ENCODE results near the gene PCSK4. TPM values are rescaled to one million over a fixed set of nuclear protein-coding genes. Genes with fewer than 3 reads are reported as not detected.

Gene PCSK4
- total and polyA plus RNA-seq, 9 of the 15 experiments (the other 6 are each of a cell fraction or from before 2014, with no cell fraction given) = 0.01 to 9.1 (median 2.1) TPM; not detected in 1

DNA sequence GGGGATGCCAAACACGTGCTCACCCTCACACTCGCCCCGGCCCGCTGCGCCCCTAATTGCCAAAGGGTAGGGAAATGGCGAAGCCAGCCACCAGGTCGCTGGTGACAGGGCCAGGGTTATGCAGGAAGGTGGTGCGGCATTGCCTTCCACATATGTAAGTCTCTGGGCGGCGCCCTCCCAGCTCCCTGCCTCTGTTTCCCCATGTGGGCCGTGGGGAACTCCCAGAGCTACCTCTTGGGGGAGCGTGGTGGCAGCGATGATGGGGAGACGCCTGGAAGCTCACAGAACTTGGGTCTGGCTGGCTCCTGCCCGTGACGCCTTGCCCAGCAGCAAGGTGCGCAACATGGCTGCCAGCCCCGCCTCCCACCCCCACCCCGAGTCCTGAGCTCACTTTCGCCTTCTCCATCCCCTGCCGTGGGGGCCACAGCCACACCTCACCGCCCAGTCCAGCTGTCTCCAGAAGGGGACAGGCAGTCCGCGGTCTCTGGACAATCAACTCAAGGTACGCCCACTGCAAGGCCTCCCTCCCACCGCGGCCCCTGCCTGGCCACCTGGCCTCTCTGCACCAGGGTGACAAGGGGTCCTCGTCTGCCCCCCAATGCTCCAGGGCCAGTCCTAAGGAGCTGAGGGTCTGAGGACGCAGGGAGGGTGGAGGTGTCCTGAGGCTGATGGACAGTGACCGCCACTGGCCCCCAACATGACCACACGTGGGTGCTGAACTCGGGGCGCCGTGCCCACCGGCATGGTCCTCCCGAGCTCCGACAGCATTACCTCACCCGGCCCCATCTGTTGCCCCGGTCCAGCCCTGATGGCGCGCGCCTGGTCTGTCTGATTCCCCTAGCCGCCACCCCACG is 17.7 kb downstream of the PCSK4 start:
- in situ Hi-C loops (cut with MboI) = no loop called here
- no peak for ATAC-seq
- H3K9ac ChIP-seq (ENCODE audit: insufficient read depth in 1 of 2, low read depth in 2 of 2, low read length in 2 of 2) = peak overlapping the region in 1 of 2 experiments; percentile 75; a peak in 2 of 4 replicates
- H3K79me2 ChIP-seq (ENCODE audit: control insufficient read depth, insufficient read depth, low read length) = peaks cover 44% of the 10 kb centered on the region
- 75% methylated on average over 40 of the region's 44 CpGs for WGBS (ENCODE audit: insufficient coverage, low coverage, missing lambda C conversion rate)
- peaks cover 32% of the 10 kb centered on the region; the same call in 2 of the 3 replicates for H3K36me3 ChIP-seq (ENCODE audit: control insufficient read depth, insufficient read depth, low read length)
- CTCF ChIA-PET (ENCODE audit: low intra/inter-chr PET ratio) = no interaction called here
- H4K20me1 ChIP-seq (replicated peaks; ENCODE audit: control insufficient read depth, insufficient read depth, low read length) = peaks cover 18% of the 10 kb centered on the region
- POLR2A ChIA-PET = interaction anchor here (1.4 to 1.9 kb wide), 4 partner anchors 13 to 30 kb away, joined by 6 to 10 read pairs (median 8); no protein-coding TSS in a partner anchor
- H3K9me1 ChIP-seq (ENCODE audit: control insufficient read depth, insufficient read depth, low read length) = no peaks in the 10 kb centered on the region
- no peak overlapping the region for H2AFZ ChIP-seq (ENCODE audit: low read depth, low read length)
- BruUV-seq (replicated peaks) = no TSS peak
- TF ChIP-seq SUPT5H (IDR thresholded peaks at IDR 0.05) (peak; percentile 39; the same call in 1 of the 2 replicates), RBM22 (IDR thresholded peaks at IDR 0.05; ENCODE audit: low read depth, low read length, poor library complexity, severe bottlenecking) (peak; percentile 11), PML (IDR thresholded peaks at IDR 0.05; ENCODE audit: low read length) (no peak), POLR2G (IDR thresholded peaks at IDR 0.05; ENCODE audit: low read depth, low read length) (peak; percentile 52), RBFOX2 (IDR thresholded peaks at IDR 0.05; ENCODE audit: low read depth, low read length) (peak; percentile 35; the same call in 1 of the 2 replicates), KLF1 (tag; IDR thresholded peaks at IDR 0.05) (no peak), MBD2 (IDR thresholded peaks at IDR 0.05; ENCODE audit: borderline replicate concordance, low read depth) (no peak), ZNF140 (CRISPR knock-in tag; IDR thresholded peaks at IDR 0.05) (no peak), YY1 (IDR thresholded peaks at IDR 0.05; ENCODE audit: borderline replicate concordance in 1 of 3, control insufficient read depth in 1 of 3, extremely low read depth in 1 of 3, insufficient read depth in 3 of 3, insufficient read length in 1 of 3, insufficient replicate concordance in 2 of 3, low read depth in 1 of 3, low read length in 2 of 3) (peak in 1 of 3 experiments; percentile 24), ZBED1 (IDR thresholded peaks at IDR 0.05) (no peak), POLR2A (conservative IDR thresholded peaks at IDR 0.05) (peak; percentile 14; the same call in 1 of the 2 replicates), FIP1L1 (IDR thresholded peaks at IDR 0.05; ENCODE audit: low read depth, low read length, poor library complexity, severe bottlenecking) (peak; percentile 58), CHD2 (IDR thresholded peaks at IDR 0.05; ENCODE audit: low read depth, low read length) (no peak), LARP7 (IDR thresholded peaks at IDR 0.05) (no peak)
- TF ChIP-seq, protein P1, sequence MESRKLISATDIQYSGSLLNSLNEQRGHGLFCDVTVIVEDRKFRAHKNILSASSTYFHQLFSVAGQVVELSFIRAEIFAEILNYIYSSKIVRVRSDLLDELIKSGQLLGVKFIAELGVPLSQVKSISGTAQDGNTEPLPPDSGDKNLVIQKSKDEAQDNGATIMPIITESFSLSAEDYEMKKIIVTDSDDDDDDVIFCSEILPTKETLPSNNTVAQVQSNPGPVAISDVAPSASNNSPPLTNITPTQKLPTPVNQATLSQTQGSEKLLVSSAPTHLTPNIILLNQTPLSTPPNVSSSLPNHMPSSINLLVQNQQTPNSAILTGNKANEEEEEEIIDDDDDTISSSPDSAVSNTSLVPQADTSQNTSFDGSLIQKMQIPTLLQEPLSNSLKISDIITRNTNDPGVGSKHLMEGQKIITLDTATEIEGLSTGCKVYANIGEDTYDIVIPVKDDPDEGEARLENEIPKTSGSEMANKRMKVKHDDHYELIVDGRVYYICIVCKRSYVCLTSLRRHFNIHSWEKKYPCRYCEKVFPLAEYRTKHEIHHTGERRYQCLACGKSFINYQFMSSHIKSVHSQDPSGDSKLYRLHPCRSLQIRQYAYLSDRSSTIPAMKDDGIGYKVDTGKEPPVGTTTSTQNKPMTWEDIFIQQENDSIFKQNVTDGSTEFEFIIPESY (CRISPR knock-in tag; IDR thresholded peaks at IDR 0.05) = peak; percentile 64; the same call in 1 of the 2 replicates
- TF ChIP-seq, protein P2, sequence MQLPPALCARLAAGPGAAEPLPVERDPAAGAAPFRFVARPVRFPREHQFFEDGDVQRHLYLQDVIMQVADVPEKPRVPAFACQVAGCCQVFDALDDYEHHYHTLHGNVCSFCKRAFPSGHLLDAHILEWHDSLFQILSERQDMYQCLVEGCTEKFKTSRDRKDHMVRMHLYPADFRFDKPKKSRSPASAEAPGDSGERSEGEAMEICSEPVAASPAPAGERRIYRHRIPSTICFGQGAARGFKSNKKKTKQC (CRISPR knock-in tag; IDR thresholded peaks at IDR 0.05) = no peak
- TF ChIP-seq, protein P3, sequence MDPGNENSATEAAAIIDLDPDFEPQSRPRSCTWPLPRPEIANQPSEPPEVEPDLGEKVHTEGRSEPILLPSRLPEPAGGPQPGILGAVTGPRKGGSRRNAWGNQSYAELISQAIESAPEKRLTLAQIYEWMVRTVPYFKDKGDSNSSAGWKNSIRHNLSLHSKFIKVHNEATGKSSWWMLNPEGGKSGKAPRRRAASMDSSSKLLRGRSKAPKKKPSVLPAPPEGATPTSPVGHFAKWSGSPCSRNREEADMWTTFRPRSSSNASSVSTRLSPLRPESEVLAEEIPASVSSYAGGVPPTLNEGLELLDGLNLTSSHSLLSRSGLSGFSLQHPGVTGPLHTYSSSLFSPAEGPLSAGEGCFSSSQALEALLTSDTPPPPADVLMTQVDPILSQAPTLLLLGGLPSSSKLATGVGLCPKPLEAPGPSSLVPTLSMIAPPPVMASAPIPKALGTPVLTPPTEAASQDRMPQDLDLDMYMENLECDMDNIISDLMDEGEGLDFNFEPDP (CRISPR knock-in tag; IDR thresholded peaks at IDR 0.05) = no peak
- no peak for DNase-seq (ENCODE audit: extremely low read depth in 1 of 4, low spot score in 3 of 4)
- H3K9me3 ChIP-seq (replicated peaks; ENCODE audit: control insufficient read depth, insufficient read depth, low read depth, low read length) = no peaks in the 10 kb centered on the region; the same call in 1 of the 2 replicates
- H3K27ac ChIP-seq (ENCODE audit: extremely low read depth, low read depth, low read length) = no peak overlapping the region
- no peak for FAIRE-seq
- no peaks in the 10 kb centered on the region for H3K27me3 ChIP-seq (ENCODE audit: control insufficient read depth in 2 of 2, insufficient read depth in 2 of 2, low read length in 2 of 2)
- peaks cover 8 to 87% of the 10 kb centered on the region in 2 experiments for H3K4me1 ChIP-seq (replicated peaks in 1 of 2; ENCODE audit: control insufficient read depth in 2 of 2, insufficient read depth in 2 of 2, low read length in 2 of 2)
- intact Hi-C loops (cut with micrococcal nuclease) = no loop called here
- H3K4me2 ChIP-seq (ENCODE audit: insufficient read depth, low read length) = no peak overlapping the region
- no peak overlapping the region for H3K4me3 ChIP-seq
